COLO668 (cell line): ENCODE data around the gene GPC5.
A peak's percentile ranks its signal among the peaks of the same experiment; 100 is the strongest.
"Not testable (repeated sequence)": the region's sequence is repeated elsewhere in the genome, so short reads cannot be mapped to it uniquely, and the experiment has no call there.

Experiments
- DNase-seq: peaks from one replicate; lab custom pipeline; 2025; ENCODE audit not compliant: unreplicated experiment; lab: John Stamatoyannopoulos, UW

The GPC5 gene

GRCh38 chr13:91398413-91399188 is at the start of gene GPC5:
GPC5 (plus strand) TSS chr13:91398621.
- DNase-seq: peak; percentile 90

- DNase-seq: peak; percentile 99
These were observed 49.5 kb upstream of the GPC5 start for GRCh38 chr13:91348906-91349435.

GRCh38 chr13:91349992-91350911 is 48.2 kb upstream of the GPC5 start:
- no peak for DNase-seq

GRCh38 chr13:91351123-91351522 is 47.3 kb upstream of the GPC5 start:
- no peak for DNase-seq

GRCh38 chr13:91351980-91352379 is 46.4 kb upstream of the GPC5 start:
- DNase-seq: no peak

- DNase-seq: not testable (repeated sequence)
These were observed 45.5 kb upstream of the GPC5 start for GRCh38 chr13:91352891-91353290.

GRCh38 chr13:91353494-91353893 is 44.9 kb upstream of the GPC5 start:
- no peak for DNase-seq

- no peak for DNase-seq
These were observed 43.2 kb upstream of the GPC5 start for GRCh38 chr13:91355099-91355825.

- no peak for DNase-seq
These were observed 42.4 kb upstream of the GPC5 start for GRCh38 chr13:91355826-91356710.

GRCh38 chr13:91356919-91357612 is 41.4 kb upstream of the GPC5 start:
- DNase-seq: no peak

GRCh38 chr13:91357613-91358386 is 40.6 kb upstream of the GPC5 start:
- no peak for DNase-seq

- no peak for DNase-seq
These were observed 40.0 kb upstream of the GPC5 start for GRCh38 chr13:91358387-91358782.

GRCh38 chr13:91359111-91359510 is 39.3 kb upstream of the GPC5 start:
- no peak for DNase-seq

- DNase-seq: no peak
These were observed 38.8 kb upstream of the GPC5 start for GRCh38 chr13:91359631-91360030.

- DNase-seq: no peak
These were observed 38.1 kb upstream of the GPC5 start for GRCh38 chr13:91360246-91360751.

GRCh38 chr13:91361755-91362271 is 36.6 kb upstream of the GPC5 start:
- no peak for DNase-seq

GRCh38 chr13:91362908-91363307 is 35.5 kb upstream of the GPC5 start:
- DNase-seq: no peak

GRCh38 chr13:91368101-91368500 is 30.3 kb upstream of the GPC5 start:
- no peak for DNase-seq
